ENCODE measurements around the gene SARNP.

SARNP gene

GRCh38 chr12:55726971-55727370, 90.6 kb downstream of the SARNP start:
- no peak for DNase-seq (ENCODE audit: low spot score)

GRCh38 chr12:55725556-55725955, 92.0 kb downstream of the SARNP start:
- DNase-seq (ENCODE audit: low spot score): no peak

- DNase-seq (ENCODE audit: low spot score): no peak
These were observed 92.6 kb downstream of the SARNP start for GRCh38 chr12:55724940-55725309.

GRCh38 chr12:55724226-55724939, 93.1 kb downstream of the SARNP start:
- DNase-seq (ENCODE audit: low spot score): peak; percentile 55

GRCh38 chr12:55723516-55724225, 93.9 kb downstream of the SARNP start:
- no peak for DNase-seq (ENCODE audit: low spot score)

- DNase-seq (ENCODE audit: low spot score): no peak
These were observed 94.6 kb downstream of the SARNP start for GRCh38 chr12:55722948-55723347.

- DNase-seq (ENCODE audit: low spot score): no peak
These were observed 95.8 kb downstream of the SARNP start for GRCh38 chr12:55721601-55722213.

- DNase-seq (ENCODE audit: low spot score): no peak
These were observed 96.6 kb downstream of the SARNP start for GRCh38 chr12:55720894-55721444.

- no peak for DNase-seq (ENCODE audit: low spot score)
These were observed 97.4 kb downstream of the SARNP start, which contains the start of gene RDH5 for GRCh38 chr12:55720071-55720564. Gene RDH5 (plus strand): TSS chr12:55720393. CDS start chr12:55721185, 792 bp downstream.

GRCh38 chr12:55719371-55719770, 98.2 kb downstream of the SARNP start:
- DNase-seq (ENCODE audit: low spot score): no peak

GRCh38 chr12:55718624-55719275, 98.8 kb downstream of the SARNP start:
- DNase-seq (ENCODE audit: low spot score): no peak

GRCh38 chr12:55718015-55718414, 99.5 kb downstream of the SARNP start:
- no peak for DNase-seq (ENCODE audit: low spot score)

GRCh38 chr12:55717011-55718007, 100.2 kb downstream of the SARNP start:
- no peak for DNase-seq (ENCODE audit: low spot score)

- DNase-seq (ENCODE audit: low spot score): no peak
These were observed 101.0 kb downstream of the SARNP start for GRCh38 chr12:55716582-55716957.

GRCh38 chr12:55715833-55716581, 101.5 kb downstream of the SARNP start, which contains the start of gene BLOC1S1:
Gene BLOC1S1 (plus strand): TSS chr12:55716046. CDS start chr12:55716052, 6 bp downstream.
- peak; percentile 94 for DNase-seq (ENCODE audit: low spot score)

- DNase-seq (ENCODE audit: low spot score): no peak
These were observed 102.3 kb downstream of the SARNP start for GRCh38 chr12:55715169-55715764.

- no peak for DNase-seq (ENCODE audit: low spot score)
These were observed 103.8 kb downstream of the SARNP start for GRCh38 chr12:55713721-55714120.

GRCh38 chr12:55712700-55713415, 104.7 kb downstream of the SARNP start:
- DNase-seq (ENCODE audit: low spot score): no peak

Measured in SK-N-DZ (cell line).